G401.6 (cell line): ENCODE results near the gene CMIP.

Experiments
- FAIRE-seq: peaks from 2 replicates; lab custom pipeline; 2012; peaks lifted over from hg19 to GRCh38; lab: Jason Lieb, UNC

Gene CMIP

DNA sequence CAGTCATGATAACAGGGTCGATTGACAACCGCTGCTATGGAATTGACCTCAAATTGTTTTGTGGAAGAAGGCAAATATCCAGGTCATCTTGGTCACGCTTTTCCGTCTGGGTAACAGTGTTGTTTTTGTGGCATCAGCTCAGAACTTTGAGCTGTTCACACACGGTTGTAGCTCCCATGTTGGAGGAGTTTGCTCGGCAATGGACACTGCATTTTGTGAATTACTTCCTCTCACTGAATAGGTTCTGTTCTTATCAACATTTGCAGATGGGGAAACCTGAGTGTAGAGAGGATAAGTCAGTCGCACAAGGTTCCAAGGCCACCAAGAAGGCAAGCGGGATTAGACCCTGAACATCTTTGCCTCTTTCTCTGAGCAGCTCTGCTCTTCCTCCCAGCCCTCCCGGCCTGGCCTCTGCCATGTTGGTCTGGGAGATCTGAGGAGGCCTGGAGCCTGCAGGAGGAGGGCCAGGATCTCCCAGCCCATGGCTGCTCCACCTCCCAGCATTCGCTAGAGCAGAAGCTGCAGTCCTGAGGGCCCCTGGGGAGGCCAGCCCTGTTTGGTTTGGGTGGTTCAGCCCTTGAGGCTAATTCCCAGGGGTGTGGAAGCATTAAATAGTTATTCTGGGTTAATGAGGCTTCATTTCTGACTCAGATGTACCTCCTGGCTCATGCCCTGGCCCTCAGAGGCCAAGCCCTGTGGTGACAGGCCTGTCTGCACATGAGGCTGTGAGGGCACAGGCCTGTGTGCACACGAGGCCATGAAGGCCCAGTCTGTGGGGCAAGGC, 180.3 kb downstream of the CMIP start:
- FAIRE-seq = no peak

DNA sequence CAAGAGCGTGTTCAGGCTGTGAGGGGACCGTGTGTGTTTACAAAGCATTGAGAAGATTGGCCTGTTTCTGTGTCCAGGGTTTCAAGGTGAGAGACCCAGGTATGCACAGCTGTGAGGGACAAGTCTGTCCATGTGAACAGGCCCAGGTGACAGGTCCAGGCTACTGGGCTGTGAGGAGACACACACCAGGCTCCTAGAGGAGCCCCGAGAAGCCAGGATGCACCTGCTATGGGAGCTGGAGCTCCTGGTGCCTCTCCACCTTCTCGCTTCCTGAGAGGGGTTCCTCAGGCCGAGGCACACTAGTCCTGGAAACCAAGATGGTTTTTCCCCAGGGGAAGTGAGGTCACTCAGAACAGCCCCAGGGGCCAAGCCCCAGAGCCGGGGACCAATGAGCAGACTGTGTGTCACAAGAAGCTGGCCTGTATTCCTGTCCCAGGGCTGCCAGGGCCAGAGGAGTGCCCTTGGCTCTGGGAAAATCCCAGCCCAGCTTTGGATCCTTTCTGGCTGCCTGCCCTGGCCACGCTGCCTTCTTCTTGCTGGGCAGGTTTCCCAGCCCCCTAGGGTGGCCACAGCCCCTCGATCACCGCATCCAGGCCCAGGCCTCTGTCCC, 181.0 kb downstream of the CMIP start:
- no peak for FAIRE-seq

- no peak for FAIRE-seq
Measured at GRCh38 chr16:81626181-81626674, 181.6 kb downstream of the CMIP start.

DNA sequence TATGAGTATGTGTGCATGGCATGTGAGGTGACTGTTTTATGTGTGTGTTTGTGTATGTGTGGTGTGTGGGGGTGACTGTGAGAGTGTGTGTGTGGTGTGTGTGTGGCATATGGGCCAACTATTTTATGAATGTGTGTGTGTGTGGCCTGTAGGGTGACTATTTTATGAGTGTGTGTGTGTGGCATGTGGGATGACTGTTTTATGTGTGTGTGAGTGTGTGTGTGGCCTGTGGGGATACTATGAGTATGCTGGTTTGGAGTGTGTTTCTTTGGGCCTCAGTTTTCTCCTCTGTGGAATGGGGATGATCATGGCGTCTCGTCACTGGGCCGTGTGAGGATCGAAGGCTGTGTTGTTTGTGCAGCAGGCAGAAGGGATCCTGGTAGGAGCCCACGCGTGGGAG, 182.4 kb downstream of the CMIP start:
- FAIRE-seq = no peak

GRCh38 chr16:81627729-81628244, 183.2 kb downstream of the CMIP start:
- FAIRE-seq = no peak

GRCh38 chr16:81629034-81629802, 184.6 kb downstream of the CMIP start:
- no peak for FAIRE-seq

DNA sequence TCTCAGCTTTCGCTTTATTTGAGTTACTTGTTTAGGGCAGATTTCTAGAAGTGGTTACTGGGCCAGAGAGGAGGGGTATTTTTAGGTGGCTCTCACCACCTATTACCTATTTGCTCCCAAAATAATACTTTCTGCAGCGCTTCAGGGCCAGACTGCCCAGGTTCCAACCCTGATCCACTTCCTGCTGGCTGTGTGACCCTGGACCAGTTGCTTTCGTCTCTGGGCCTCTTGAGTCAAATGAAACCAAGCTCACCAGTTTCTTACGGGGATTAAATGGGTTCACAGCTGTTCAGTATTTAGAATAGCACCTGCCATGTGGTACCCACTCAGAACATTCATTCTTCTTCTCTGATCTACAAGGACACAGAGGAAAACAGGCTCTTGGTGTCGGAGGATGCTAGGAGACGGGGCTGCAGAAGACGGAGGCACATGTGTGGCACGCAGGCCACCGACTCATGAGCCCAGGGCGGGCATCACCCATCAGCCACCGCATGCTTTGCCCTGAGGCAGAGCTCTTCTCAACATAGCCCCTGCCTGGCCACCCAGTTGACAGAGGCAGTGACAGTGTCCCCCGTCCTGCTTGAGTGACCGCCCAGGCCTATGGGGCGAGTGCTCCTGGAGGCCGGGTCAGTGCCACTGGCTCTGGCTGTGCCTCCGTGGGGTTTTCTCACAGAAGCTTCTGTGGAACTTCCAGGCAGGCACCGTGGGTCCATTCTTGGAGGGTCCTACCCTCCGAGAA, 185.5 kb downstream of the CMIP start:
- FAIRE-seq = no peak

DNA sequence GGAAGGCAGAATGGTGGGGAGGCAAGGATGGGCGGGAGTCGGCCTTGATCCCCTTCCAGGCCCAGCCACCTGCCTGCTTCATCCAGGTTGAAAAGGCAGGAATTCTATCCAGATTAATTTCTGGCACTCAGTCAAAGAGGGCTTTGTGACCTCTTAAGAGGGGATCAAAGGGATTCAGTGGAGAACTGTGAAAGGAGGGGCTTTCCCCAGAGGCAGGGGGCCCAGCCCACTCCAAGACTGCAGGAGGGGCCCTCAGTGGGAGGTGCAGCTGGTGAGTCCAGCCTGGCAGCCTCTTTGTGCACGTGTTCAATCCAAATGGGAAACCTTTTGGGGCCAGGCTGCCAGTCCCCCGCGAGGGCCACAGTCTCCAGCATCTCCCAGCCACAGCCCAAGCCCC, 186.0 kb downstream of the CMIP start:
- no peak for FAIRE-seq

- no peak for FAIRE-seq
Measured at GRCh38 chr16:81632392-81633146, 188.0 kb downstream of the CMIP start.

- no peak for FAIRE-seq
Measured at GRCh38 chr16:81633147-81633619, 188.6 kb downstream of the CMIP start.

- FAIRE-seq = no peak
Measured at GRCh38 chr16:81633680-81634379, 189.2 kb downstream of the CMIP start.

- no peak for FAIRE-seq
Measured at GRCh38 chr16:81634380-81635062, 189.9 kb downstream of the CMIP start.

DNA sequence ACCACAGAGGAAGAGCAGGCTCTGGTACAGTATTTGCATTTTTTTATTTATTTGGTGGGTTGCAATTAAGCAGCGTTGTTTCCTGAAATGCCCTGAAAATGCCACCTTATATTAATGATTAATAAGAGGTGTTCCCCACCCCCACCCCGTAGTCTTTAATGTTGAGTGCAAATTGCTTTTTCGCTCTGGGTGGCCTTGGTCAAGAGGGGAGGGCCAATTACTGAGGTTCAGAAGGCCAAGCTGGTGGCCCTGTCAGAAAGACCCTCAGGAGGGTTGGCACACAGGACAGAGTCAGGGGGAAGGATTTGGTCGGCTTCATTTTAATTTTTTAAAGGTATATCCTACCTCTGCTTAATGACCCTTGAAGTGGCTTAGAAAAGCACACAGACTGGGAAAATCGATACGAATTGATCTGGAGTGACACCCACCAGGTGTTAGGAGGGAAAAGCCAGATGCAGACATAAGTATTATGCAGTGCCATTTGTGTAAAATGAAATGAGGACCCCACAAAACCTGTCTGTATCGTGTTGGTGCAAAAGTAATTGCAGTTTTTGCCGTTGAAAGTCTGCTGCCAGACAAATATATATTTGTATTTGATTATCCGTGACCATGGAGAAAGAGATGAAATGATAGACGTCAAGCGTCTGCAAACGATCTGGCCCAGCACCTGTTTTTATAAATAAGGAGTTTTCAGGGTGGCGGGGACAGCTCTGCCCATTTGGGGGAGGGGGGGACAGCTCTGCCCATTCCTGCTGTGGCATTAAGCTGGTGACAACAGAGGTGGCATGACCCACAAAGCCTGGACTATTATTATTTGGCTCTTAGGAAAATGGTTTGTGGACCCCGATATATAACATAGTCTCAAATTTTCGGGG, 190.7 kb downstream of the CMIP start:
- FAIRE-seq = no peak

GRCh38 chr16:81636298-81636993, 191.8 kb downstream of the CMIP start:
- FAIRE-seq = no peak

DNA sequence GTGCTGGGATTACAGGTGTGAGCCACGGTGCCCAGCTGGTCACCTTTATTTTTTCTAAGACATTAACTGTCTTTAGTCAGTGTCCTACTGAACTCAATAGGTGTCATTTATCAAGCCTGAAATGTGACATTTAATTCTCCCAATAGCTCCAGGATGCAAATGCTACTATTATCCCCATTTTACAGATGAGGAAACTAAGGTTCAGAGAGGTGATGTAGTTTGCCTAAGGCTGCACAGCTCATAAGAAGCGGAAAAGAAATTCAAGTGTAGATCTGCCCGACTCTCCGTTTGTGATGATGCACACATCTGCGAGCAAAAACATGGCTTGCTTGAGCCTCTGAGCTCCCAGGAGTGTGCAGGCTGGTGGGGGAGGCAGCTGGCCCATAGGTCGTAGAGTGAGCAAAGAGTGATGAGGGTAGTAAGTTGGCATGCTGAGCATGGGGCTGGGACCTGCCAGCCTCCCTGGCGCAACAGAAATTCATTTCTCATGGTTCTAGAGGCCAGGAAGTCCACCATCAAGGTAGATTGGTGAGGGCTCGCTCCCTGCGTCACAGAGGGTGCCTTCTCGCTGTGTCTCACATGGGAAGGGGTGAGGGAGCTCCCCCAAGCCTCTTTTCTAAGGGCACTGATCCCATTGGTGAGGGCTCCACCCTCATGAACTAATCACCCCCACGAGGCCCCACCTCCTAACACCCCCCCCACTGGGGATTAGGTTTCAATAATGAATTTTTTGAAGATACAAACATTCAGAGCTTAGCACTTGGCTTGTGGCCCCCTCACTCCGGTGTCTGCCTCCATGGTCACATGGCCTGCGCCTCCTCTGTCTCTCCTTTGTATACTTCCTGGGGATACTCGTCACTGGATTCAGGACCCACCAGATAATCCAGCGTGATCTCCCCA, 193.0 kb downstream of the CMIP start:
- no peak for FAIRE-seq

DNA sequence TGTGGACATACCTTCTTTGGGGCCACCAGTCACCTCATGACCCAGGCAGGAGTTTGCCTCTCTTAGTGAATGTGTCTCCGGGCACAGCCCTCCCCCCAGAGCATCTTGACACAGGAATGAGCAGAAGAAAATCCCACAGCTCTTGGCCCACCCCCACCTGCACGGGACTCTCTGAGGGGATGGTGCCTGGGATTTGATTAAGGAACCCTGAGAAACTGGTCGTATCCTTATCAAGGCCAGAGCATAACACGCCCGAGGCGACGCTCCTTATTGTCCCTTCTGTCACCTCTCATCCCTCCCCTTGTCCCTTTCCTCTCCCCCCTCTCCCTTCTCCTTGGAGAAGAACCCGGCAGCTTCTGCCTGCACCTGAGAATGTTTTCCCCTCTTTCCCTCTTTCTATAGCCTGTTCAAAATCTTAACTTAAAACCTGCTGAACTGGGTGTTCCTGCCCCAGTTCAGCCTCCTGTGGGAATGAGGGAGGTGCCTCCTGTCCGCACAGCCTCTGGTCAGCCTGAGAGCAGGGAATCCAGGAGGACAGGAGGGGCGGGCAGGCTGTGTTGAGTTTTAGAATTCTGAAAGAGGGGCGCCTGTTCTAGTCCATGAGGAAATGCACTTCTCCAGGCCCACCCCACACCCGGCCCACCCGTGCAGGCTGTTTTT, 193.8 kb downstream of the CMIP start:
- FAIRE-seq = no peak

GRCh38 chr16:81639348-81639747, 194.7 kb downstream of the CMIP start:
- no peak for FAIRE-seq
